HG03097 (cell line): ENCODE measurements around the gene ARSB.
"Not testable (repeated sequence)": the region's sequence is repeated elsewhere in the genome, so short reads cannot be mapped to it uniquely, and the experiment has no call there.

Experiments
- ATAC-seq: cut with Tn5 transposase; IDR thresholded peaks from one replicate; pipeline ENCODE4 v1.9.1; 2021; ENCODE audit not compliant: unreplicated experiment, low FRiP score

ARSB gene

GRCh38 chr5:78734094-78734845 is 250.8 kb downstream of the ARSB start:
- ATAC-seq = no peak

GRCh38 chr5:78732721-78733120 is 252.4 kb downstream of the ARSB start:
- ATAC-seq = not testable (repeated sequence)

- no peak for ATAC-seq
These were observed 253.2 kb downstream of the ARSB start for GRCh38 chr5:78731884-78732283.

GRCh38 chr5:78730300-78731094 is 254.6 kb downstream of the ARSB start:
- no peak for ATAC-seq

- peak; percentile 82 for ATAC-seq
These were observed 257.0 kb downstream of the ARSB start for GRCh38 chr5:78727786-78728761.
